Measurements from ENCODE around the gene APOF. TPM values are rescaled to one million over a fixed set of nuclear protein-coding genes. Genes with fewer than 3 reads are reported as not detected.
"Not testable (repeated sequence)": the region's sequence is repeated elsewhere in the genome, so short reads cannot be mapped to it uniquely, and the experiment has no call there.

Gene APOF
- under 1 TPM; 0.09 to 0.14 (median 0.12) TPM for polyA plus RNA-seq (ENCODE audit: insufficient read length in 4 of 4)

DNA sequence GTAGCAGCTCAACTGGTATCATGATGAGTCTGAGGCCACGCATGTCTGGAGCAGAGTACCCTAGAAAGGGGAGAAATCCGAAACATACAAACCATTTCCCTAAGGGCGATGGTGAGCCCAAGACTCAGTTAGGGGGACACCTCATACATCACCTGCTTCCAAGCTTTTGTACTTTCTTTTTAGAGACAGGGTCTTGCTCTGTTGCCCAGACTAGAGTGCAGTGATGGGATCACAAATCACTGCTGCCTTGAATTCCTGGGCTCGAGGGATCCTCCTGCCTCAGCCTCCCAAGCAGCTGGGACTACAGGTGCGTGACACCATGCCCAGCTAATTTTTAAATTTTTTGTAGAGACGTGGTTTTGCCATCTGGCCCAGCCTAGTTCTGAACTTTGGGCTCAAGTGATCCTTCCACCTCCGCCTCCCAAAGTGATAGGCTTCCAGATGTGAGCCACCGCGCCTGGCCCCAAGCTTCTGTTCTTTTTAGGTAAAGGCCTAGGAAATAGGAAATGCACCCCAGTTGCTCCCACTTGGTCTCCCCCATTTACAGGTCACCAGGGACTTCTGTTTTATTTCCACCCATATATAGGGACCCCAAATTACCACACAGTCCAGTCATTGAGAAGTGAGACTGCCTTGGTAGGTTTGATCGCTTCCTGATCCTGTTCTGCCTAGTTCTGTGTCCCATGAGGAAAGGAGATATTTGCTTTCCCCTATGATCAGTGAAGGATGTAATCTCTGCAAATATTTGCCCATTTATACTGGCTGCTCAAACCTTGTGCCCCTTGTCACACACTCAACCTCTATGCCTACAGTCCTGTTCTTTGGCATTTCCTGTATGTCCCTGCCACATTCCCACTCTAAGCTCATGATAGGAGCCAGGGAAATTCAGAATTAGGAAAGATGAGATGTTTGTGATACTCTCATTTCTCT is at the start of gene APOF:
Gene APOF, minus strand, starts transcription at position 728 of the 930 bp plus-strand sequence. Its CDS starts 112 bp downstream, at position 616.
- DNase-seq (ENCODE audit: low read depth in 4 of 4, low spot score in 2 of 4), result no peak

DNA sequence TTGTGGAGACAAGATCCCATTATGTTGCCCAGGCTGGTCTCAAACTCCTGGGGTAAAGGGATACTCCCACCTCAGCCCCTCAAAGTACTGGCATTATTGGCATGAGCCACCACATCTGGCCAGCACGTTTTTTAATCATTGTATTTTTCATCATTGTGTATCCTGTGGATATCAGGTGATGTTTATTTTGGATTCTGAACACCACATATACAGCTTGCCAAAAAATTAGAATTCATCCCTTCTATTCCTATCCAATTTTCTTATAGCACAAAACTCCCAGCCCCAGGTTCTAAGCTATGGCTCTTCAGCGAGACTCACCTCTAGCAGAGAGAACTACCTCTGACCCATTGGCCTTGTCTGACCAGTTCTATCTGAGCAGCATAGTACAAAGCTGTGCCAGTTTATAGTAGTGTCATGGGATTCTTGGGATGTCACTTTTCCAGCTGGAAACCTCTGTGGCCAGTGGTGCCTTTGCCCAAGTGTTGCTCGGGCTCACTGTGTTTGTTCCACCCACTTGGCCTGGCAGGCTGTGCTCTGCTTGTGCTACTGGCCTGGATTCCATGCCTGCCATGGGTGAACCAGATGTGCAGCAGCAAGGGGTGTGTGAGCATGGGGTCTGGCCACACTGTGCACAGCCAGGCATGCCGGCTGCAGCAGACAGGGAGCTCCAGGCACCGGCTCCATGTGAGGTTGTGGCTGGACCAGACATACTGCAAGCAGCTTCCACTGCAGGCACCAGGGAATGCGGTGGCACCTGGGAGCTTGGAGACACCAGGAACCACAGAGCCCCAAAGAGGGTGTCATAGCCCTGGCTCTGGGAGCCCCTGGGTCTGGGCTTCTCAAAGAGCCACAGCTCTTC is 49.4 kb upstream of the APOF start:
- DNase-seq (ENCODE audit: low read depth in 4 of 4, low spot score in 2 of 4), result no peak

GRCh38 chr12:56410768-56411167 is 48.1 kb upstream of the APOF start:
- DNase-seq (ENCODE audit: low read depth in 4 of 4, low spot score in 2 of 4), result no peak

DNA sequence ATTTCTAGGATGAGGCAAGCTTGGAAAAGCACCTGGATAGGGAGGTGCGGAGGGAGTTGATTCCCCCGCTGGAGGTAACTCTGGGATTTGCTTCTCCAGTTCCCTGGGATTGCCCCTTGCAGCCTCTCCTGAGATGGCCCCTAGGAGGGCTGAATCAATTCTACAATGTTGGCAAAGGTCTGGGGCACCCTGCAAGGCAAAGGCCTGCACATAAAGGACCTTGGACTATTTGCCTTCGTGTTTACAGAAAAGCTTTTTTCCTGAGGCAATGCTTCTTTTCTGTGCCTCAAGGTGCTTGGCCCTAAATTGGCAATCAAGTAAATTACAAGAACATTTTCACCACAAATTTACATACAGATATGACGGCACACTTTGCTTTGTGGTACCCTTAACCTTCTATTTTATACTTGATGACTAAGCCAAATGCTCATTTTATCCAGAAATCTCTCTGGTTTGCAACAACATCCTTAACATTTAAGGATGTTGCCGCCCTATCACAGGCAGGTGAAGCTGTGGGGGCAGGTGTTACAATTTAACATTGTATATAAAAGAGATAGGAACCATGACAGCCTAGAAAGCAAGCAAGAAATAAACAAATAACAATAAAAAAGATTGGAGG is 46.3 kb upstream of the APOF start:
- no peak for DNase-seq (ENCODE audit: low read depth in 4 of 4, low spot score in 2 of 4)

DNA sequence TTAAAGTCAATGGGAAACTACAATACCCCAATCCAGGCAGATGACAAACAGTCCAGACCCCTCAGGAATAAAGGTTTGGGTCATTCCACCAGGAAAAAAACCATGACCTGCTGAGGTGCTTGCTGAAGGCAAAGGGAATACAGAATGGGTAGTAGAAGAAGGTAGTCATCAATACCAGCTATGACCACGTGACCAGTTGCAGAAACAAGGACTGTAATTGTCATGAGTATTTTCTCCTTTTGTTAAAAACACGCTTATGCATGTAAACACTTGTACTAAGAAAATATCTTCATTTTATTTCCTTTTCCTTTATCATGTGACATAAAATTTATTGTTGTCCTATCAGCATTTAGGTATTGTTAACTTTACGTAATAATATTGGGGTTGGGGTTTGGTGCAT is 41.6 kb upstream of the APOF start:
- DNase-seq (ENCODE audit: low read depth in 4 of 4, low spot score in 2 of 4), result not testable (repeated sequence)

DNA sequence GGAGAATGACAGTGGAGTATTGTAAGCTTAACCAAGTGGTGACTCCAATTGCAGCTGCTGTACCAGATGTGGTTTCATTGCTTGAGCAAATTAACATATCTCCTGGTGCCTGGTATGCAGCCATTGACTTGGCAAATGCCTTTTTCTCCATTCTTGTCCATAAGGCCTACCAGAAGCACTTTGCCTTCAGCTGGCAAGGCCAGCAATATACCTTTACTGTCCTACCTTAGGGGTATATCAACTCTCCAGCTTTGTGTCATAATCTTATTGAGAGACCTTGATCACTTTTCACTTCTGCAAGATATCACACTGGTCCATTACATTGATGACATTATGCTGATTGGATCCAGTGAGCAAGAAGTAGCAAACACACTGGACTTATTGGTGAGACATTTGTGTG is 39.0 kb upstream of the APOF start:
- DNase-seq (ENCODE audit: low read depth in 4 of 4, low spot score in 2 of 4), result not testable (repeated sequence)

GRCh38 chr12:56401125-56401524 is 38.5 kb upstream of the APOF start:
- not testable (repeated sequence) for DNase-seq (ENCODE audit: low read depth in 4 of 4, low spot score in 2 of 4)

DNA sequence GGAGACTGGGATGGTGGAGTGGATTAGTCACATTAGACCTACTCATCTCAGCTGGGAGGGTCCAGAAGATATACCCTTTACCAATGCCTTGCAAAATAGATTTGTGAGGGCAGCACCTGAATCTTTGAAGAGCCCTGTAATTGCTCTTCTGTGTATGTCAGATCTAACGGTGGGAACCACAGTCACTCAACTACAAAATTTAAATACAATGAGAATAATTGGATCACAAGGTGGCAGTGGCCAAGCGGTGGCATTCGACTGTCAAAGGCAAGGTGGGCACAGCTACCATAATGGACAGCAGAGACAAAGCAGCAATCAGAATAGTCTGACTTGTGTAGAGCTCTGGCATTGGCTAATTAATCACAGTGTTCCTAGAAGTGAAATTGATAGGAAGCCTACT is 36.8 kb upstream of the APOF start:
- DNase-seq (ENCODE audit: low read depth in 4 of 4, low spot score in 2 of 4), result not testable (repeated sequence)

- DNase-seq (ENCODE audit: low read depth in 4 of 4, low spot score in 2 of 4), result no peak
Observed at GRCh38 chr12:56398324-56398723, 35.7 kb upstream of the APOF start.

- no peak for DNase-seq (ENCODE audit: low read depth in 4 of 4, low spot score in 2 of 4)
Observed at GRCh38 chr12:56392331-56392730, 29.7 kb upstream of the APOF start.

DNA sequence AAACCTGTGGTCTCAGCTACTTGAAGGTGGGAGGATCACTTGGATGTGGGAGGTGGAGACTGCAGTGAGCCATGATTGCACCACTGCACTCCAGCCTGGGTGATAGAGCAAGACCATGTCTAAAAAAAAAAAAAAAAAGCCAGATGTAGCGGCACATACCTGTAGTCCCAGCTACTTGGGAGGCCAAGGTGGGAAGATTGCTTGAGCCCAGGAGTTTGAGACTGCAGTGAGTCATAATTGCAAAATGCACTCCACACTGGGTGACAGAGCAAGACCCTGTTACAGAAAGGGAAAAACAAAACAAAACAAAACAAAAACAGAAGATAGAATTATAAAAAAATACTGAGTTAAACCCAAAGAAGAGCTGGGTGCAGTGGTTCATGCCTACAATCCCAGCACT is 29.1 kb upstream of the APOF start:
- DNase-seq (ENCODE audit: low read depth in 4 of 4, low spot score in 2 of 4), result no peak

DNA sequence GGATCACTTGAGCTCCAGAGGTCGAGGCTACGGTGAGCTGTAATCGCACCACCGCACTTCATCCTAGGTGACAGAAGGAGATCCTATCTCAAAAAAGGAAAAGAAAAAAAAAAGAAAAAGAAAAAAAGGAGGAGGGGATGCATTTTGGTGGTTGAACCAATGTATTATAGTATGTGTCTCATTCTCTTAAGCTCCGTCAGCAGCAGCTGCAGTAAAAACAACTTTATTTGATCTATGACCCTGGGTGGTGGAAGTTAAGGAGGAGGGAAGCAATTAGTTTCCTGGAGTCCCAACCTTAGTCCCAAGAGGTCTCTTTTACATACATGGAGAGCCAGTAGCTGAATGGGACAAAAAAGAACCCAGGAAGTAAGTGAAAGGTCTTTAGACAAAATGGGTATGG is 26.8 kb upstream of the APOF start:
- DNase-seq (ENCODE audit: low read depth in 4 of 4, low spot score in 2 of 4), result no peak

DNA sequence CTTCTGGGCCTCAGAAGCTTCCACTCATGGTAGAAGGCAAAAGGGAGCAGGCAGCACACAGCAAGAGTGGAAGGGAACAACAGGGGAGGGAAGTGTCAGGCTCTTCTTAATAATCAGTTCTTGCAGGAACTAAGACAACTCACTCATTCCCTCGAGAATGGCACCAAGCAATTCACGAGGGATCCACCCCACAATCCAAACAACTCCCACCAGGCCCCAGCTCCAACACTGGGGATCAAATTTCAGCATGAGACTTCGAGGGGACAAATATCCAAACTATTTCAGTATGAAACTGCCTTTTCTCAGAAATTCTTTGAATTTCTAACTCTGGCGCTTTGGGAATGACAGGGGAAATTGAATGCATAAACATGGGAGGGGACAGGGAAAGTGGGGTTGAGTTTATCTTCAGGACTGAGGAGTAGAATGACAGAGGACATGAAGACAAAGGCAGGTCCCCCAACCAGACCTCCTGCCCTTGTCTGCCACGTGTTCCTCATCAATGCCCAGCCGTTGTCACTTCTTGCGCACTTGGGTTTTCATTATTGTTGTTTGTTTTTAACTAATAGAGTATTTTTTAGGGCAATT is 24.6 kb upstream of the APOF start:
- peak in 1 of 4 donors; percentile 37 for DNase-seq (ENCODE audit: low read depth in 4 of 4, low spot score in 2 of 4)

DNA sequence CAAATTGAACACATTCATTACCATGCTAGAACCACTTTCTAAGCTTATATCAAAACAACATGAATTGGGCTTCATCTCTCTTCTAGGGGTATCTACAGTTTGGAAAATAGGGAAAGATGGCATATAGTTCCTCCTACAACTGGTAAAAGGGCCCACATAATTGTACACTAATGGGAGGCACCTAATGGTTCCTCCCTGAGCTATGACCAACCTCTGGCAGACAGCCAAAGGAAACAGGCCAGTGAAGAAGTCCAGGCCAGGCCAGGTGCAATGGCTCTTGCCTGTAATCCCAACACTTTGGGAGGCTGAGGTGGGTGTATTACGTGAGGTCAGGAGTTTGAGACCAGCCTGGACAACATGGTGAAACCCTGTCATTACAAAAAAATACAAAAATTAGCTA is 23.2 kb upstream of the APOF start:
- DNase-seq (ENCODE audit: low read depth in 4 of 4, low spot score in 2 of 4), result no peak

DNA sequence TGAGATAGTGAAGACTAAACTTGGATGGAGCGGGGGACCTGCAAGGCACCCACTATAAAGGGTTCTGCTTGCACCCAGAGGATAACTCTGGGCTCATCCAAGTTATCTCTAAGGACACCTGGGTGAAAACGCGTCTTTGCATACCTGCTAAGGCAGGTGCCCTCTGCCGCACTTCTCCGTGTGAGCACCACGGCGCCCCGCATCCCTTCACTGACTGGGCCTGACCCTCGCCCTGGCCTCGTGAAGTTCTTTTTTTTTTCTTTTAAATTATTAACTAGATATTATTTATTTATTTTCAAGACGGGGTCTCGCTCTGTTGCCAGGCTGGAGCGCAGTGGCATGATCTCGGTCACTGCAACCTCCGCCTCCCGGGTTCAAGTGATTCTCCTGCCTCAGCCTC is 20.0 kb upstream of the APOF start:
- DNase-seq (ENCODE audit: low read depth in 4 of 4, low spot score in 2 of 4), result no peak

- DNase-seq (ENCODE audit: low read depth in 4 of 4, low spot score in 2 of 4), result no peak
Observed at GRCh38 chr12:56377989-56378316, 15.3 kb upstream of the APOF start.

DNA sequence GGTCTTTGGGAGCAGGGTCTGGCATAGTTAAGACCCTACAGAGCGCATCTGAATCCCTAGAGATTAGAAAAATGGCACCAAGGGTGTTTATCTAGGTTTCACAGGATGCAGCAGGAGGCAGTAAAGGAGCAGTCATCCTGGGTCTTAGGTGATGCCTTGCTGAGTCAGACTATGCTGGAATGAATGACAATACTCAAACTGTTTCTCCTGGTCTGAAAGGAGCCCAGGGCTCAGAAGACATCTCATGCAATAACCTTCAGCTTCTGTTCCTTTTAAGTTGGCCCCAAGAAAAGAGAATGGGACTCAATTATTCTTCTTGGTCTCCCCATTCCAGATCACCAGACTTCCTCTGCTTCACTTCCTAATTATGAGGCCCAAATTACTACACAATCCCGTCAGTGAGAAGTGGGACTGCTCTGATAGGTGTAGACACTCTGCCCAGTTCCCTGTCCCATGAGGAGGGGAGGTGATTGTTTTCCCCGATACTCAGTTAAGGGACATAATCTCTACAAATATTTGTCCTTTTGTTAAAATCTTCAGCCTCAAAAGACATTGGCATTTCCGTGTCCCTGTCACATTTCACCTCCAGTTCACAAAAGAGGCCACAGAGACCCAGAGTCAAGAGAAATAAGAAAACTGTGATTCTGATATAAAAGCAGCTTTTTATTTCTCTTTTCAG is 14.8 kb upstream of the APOF start:
- DNase-seq (ENCODE audit: low read depth in 4 of 4, low spot score in 2 of 4), result no peak

DNA sequence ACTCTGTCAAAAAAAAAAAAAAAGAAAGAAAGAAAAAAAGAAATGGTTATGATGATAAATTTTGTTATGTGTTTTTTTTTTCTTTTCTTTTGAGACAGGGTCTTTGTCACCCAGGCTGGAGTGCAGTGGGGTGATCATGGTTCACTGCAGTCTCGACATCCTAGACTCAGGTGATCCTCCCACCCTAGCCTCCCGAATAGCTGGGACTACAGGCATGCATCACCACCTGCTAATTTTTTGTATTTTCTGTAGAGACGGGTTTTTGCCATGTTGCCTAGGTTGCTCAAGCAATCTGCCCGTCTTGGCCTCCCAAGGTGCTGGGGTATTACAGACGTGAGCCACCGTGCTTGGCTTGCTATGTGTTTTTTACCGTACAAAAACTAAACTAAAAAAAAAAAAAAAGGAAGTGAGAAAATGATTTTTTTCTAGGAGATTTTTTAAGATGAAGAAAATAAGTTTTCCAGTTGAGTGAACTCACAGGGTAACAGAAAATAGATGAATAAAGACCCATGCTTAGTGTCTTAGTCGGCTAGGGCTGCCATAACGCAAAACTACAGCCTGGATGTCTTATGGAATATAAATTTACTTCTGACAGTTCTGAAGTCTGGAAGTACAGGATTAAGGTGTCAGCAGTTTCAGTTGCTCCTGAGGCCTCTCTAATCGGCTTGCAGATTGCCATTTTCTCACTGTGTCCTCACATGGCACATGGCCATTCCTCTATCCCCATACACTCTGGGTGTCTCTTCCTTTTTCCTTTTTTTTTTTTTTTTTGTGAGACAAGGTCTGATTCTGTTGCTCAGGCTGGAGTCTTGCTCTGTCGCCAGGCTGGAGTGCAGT is 13.2 kb upstream of the APOF start:
- DNase-seq (ENCODE audit: low read depth in 4 of 4, low spot score in 2 of 4), result no peak
